ENCODE measurements around the gene CSHL1. TPM values are rescaled to one million over a fixed set of nuclear protein-coding genes. Genes with fewer than 3 reads are reported as not detected.

The CSHL1 gene
- total and polyA plus RNA-seq, 5 donors from 2014 or later, result not detected

- H3K36me3 Mint-ChIP-seq, result no peaks in the 10 kb centered on the region
- peaks cover 0 to 11% (median 5%) of the 10 kb centered on the region in 4 donors for H3K4me1 Mint-ChIP-seq
- H3K27me3 Mint-ChIP-seq, result no peaks in the 10 kb centered on the region
- no peak overlapping the region for H3K4me3 Mint-ChIP-seq
- H3K4me3 ChIP-seq (ENCODE audit: low read depth, low read length), result no peak overlapping the region
- no peak overlapping the region for H3K27ac ChIP-seq (ENCODE audit: insufficient read depth, low read length, poor library complexity, severe bottlenecking)
- no peaks in the 10 kb centered on the region for H3K9me3 ChIP-seq (ENCODE audit: control insufficient read depth in 2 of 2, low read length in 2 of 2)
- no peaks in the 10 kb centered on the region for H3K9me3 Mint-ChIP-seq
- H3K4me1 ChIP-seq (ENCODE audit: control insufficient read depth, insufficient read depth, low read length, poor library complexity, severe bottlenecking), result no peaks in the 10 kb centered on the region
- ATAC-seq (ENCODE audit: low read depth in 2 of 2), result no peak
- no peak overlapping the region for H3K27ac Mint-ChIP-seq
- no peak for DNase-seq
- no peaks in the 10 kb centered on the region for H3K36me3 ChIP-seq (ENCODE audit: control insufficient read depth, insufficient read depth, low read length)
- H3K27me3 ChIP-seq (ENCODE audit: control insufficient read depth, insufficient read depth, low read length), result no peaks in the 10 kb centered on the region
These were observed 26.9 kb upstream of the CSHL1 start for GRCh38 chr17:63937920-63938319.

GRCh38 chr17:63937319-63937718 is 26.3 kb upstream of the CSHL1 start:
- no peaks in the 10 kb centered on the region for H3K9me3 ChIP-seq (ENCODE audit: control insufficient read depth in 2 of 2, low read length in 2 of 2)
- no peak overlapping the region for H3K27ac Mint-ChIP-seq
- H3K27me3 ChIP-seq (ENCODE audit: control insufficient read depth, insufficient read depth, low read length), result no peaks in the 10 kb centered on the region
- no peaks in the 10 kb centered on the region for H3K27me3 Mint-ChIP-seq
- H3K36me3 ChIP-seq (ENCODE audit: control insufficient read depth, insufficient read depth, low read length), result no peaks in the 10 kb centered on the region
- H3K4me1 ChIP-seq (ENCODE audit: control insufficient read depth, insufficient read depth, low read length, poor library complexity, severe bottlenecking), result peaks cover 6% of the 10 kb centered on the region
- H3K4me1 Mint-ChIP-seq, result peaks cover 4 to 17% (median 6%) of the 10 kb centered on the region in 4 donors
- H3K4me3 Mint-ChIP-seq, result no peak overlapping the region
- DNase-seq (no peak), ATAC-seq (ENCODE audit: low read depth in 2 of 2) (no peak)
- H3K9me3 Mint-ChIP-seq, result no peaks in the 10 kb centered on the region
- no peak overlapping the region for H3K4me3 ChIP-seq (ENCODE audit: low read depth, low read length)
- H3K36me3 Mint-ChIP-seq, result no peaks in the 10 kb centered on the region
- no peak overlapping the region for H3K27ac ChIP-seq (ENCODE audit: insufficient read depth, low read length, poor library complexity, severe bottlenecking)

GRCh38 chr17:63934183-63935112 is 23.4 kb upstream of the CSHL1 start:
- Histone ChIP-seq H3K4me3 (ENCODE audit: low read depth, low read length) (no peak overlapping the region), H3K9me3 (ENCODE audit: control insufficient read depth in 2 of 2, low read length in 2 of 2) (no peaks in the 10 kb centered on the region), H3K36me3 (ENCODE audit: control insufficient read depth, insufficient read depth, low read length) (peaks cover 8% of the 10 kb centered on the region), H3K27me3 (ENCODE audit: control insufficient read depth, insufficient read depth, low read length) (no peaks in the 10 kb centered on the region), H3K27ac (ENCODE audit: insufficient read depth, low read length, poor library complexity, severe bottlenecking) (no peak overlapping the region), H3K4me1 (ENCODE audit: control insufficient read depth, insufficient read depth, low read length, poor library complexity, severe bottlenecking) (peaks cover 26% of the 10 kb centered on the region)
- ATAC-seq (ENCODE audit: low read depth in 2 of 2), result no peak
- H3K9me3 Mint-ChIP-seq, result no peaks in the 10 kb centered on the region
- peak overlapping the region in 1 of 3 donors; percentile 77 for H3K27ac Mint-ChIP-seq
- H3K36me3 Mint-ChIP-seq, result no peaks in the 10 kb centered on the region
- H3K4me1 Mint-ChIP-seq, result peaks cover 4 to 36% (median 18%) of the 10 kb centered on the region in 4 donors
- DNase-seq, result no peak
- H3K27me3 Mint-ChIP-seq, result no peaks in the 10 kb centered on the region
- H3K4me3 Mint-ChIP-seq, result peak overlapping the region in 1 of 4 donors; percentile 56

- no peak overlapping the region for H3K4me3 ChIP-seq (ENCODE audit: low read depth, low read length)
- H3K4me1 ChIP-seq (ENCODE audit: control insufficient read depth, insufficient read depth, low read length, poor library complexity, severe bottlenecking), result peaks cover 26% of the 10 kb centered on the region
- DNase-seq, result no peak
- Mint-ChIP-seq H3K36me3 (no peaks in the 10 kb centered on the region), H3K27me3 (no peaks in the 10 kb centered on the region), H3K4me3 (peak overlapping the region in 2 of 4 donors; percentile 92 to 93), H3K4me1 (peaks cover 4 to 30% (median 15%) of the 10 kb centered on the region in 4 donors), H3K9me3 (no peaks in the 10 kb centered on the region), H3K27ac (peak overlapping the region in 2 of 3 donors; percentile 92 to 94)
- no peak for ATAC-seq (ENCODE audit: low read depth in 2 of 2)
- no peaks in the 10 kb centered on the region for H3K27me3 ChIP-seq (ENCODE audit: control insufficient read depth, insufficient read depth, low read length)
- no peaks in the 10 kb centered on the region for H3K9me3 ChIP-seq (ENCODE audit: control insufficient read depth in 2 of 2, low read length in 2 of 2)
- peaks cover 13% of the 10 kb centered on the region for H3K36me3 ChIP-seq (ENCODE audit: control insufficient read depth, insufficient read depth, low read length)
- H3K27ac ChIP-seq (ENCODE audit: insufficient read depth, low read length, poor library complexity, severe bottlenecking), result no peak overlapping the region
These were observed 22.5 kb upstream of the CSHL1 start for GRCh38 chr17:63933598-63933997.

- H3K9me3 Mint-ChIP-seq, result no peaks in the 10 kb centered on the region
- DNase-seq, result no peak
- H3K4me1 ChIP-seq (ENCODE audit: control insufficient read depth, insufficient read depth, low read length, poor library complexity, severe bottlenecking), result peaks cover 26% of the 10 kb centered on the region
- peak overlapping the region; percentile 92 to 98 (median 93) for H3K4me3 Mint-ChIP-seq
- peak overlapping the region; percentile 92 to 94 (median 94) for H3K27ac Mint-ChIP-seq
- peaks cover 4 to 30% (median 15%) of the 10 kb centered on the region in 4 donors for H3K4me1 Mint-ChIP-seq
- H3K36me3 Mint-ChIP-seq, result no peaks in the 10 kb centered on the region
- H3K27ac ChIP-seq (ENCODE audit: insufficient read depth, low read length, poor library complexity, severe bottlenecking), result peak overlapping the region; percentile 62
- no peak overlapping the region for H3K4me3 ChIP-seq (ENCODE audit: low read depth, low read length)
- no peaks in the 10 kb centered on the region for H3K27me3 ChIP-seq (ENCODE audit: control insufficient read depth, insufficient read depth, low read length)
- peaks cover 13% of the 10 kb centered on the region for H3K36me3 ChIP-seq (ENCODE audit: control insufficient read depth, insufficient read depth, low read length)
- no peak for ATAC-seq (ENCODE audit: low read depth in 2 of 2)
- no peaks in the 10 kb centered on the region for H3K9me3 ChIP-seq (ENCODE audit: control insufficient read depth in 2 of 2, low read length in 2 of 2)
- no peaks in the 10 kb centered on the region for H3K27me3 Mint-ChIP-seq
These were observed 21.7 kb upstream of the CSHL1 start for GRCh38 chr17:63932721-63933120.

- Histone ChIP-seq H3K4me3 (ENCODE audit: low read depth, low read length) (peak within 1 kb of the TSS; percentile 70), H3K27me3 (ENCODE audit: control insufficient read depth, insufficient read depth, low read length) (no peaks in the 10 kb centered on the region), H3K27ac (ENCODE audit: insufficient read depth, low read length, poor library complexity, severe bottlenecking) (peak within 1 kb of the TSS; percentile 62), H3K4me1 (ENCODE audit: control insufficient read depth, insufficient read depth, low read length, poor library complexity, severe bottlenecking) (peaks cover 26% of the 10 kb centered on the region), H3K9me3 (ENCODE audit: control insufficient read depth in 2 of 2, low read length in 2 of 2) (no peaks in the 10 kb centered on the region), H3K36me3 (ENCODE audit: control insufficient read depth, insufficient read depth, low read length) (peaks cover 13% of the 10 kb centered on the region)
- peak; percentile 19 to 73 (median 40) for DNase-seq
- Mint-ChIP-seq H3K4me1 (peaks cover 4 to 30% (median 15%) of the 10 kb centered on the region in 4 donors), H3K27ac (peak within 1 kb of the TSS; percentile 92 to 94 (median 94)), H3K36me3 (no peaks in the 10 kb centered on the region), H3K27me3 (no peaks in the 10 kb centered on the region), H3K4me3 (peak within 1 kb of the TSS; percentile 92 to 98 (median 93)), H3K9me3 (no peaks in the 10 kb centered on the region)
- ATAC-seq (ENCODE audit: low read depth in 2 of 2), result peak; percentile 63 to 68
These were observed 21.0 kb upstream of the CSHL1 start, which contains the start of gene CD79B for GRCh38 chr17:63931981-63932561. Gene CD79B (minus strand): TSS chr17:63932331. CDS start chr17:63932261, 70 bp downstream.

GRCh38 chr17:63930951-63931575 is 20.0 kb upstream of the CSHL1 start:
- H3K9me3 ChIP-seq (ENCODE audit: control insufficient read depth in 2 of 2, low read length in 2 of 2), result no peaks in the 10 kb centered on the region

More at GRCh38 chr17:63930951-63931575, 20.0 kb upstream of the CSHL1 start:
- H3K36me3 ChIP-seq (ENCODE audit: control insufficient read depth, insufficient read depth, low read length), result peaks cover 13% of the 10 kb centered on the region
- peak overlapping the region; percentile 62 for H3K27ac ChIP-seq (ENCODE audit: insufficient read depth, low read length, poor library complexity, severe bottlenecking)
- H3K36me3 Mint-ChIP-seq, result no peaks in the 10 kb centered on the region
- peak; percentile 69 to 75 for ATAC-seq (ENCODE audit: low read depth in 2 of 2)
- H3K27me3 Mint-ChIP-seq, result no peaks in the 10 kb centered on the region
- H3K27me3 ChIP-seq (ENCODE audit: control insufficient read depth, insufficient read depth, low read length), result no peaks in the 10 kb centered on the region
- H3K4me1 ChIP-seq (ENCODE audit: control insufficient read depth, insufficient read depth, low read length, poor library complexity, severe bottlenecking), result peaks cover 26% of the 10 kb centered on the region
- no peaks in the 10 kb centered on the region for H3K9me3 Mint-ChIP-seq
- peak overlapping the region; percentile 70 for H3K4me3 ChIP-seq (ENCODE audit: low read depth, low read length)
- H3K4me3 Mint-ChIP-seq, result peak overlapping the region; percentile 92 to 98 (median 93)
- DNase-seq, result peak; percentile 53 to 83 (median 61)
- H3K27ac Mint-ChIP-seq, result peak overlapping the region; percentile 92 to 94 (median 92)
- H3K4me1 Mint-ChIP-seq, result peaks cover under 1 to 30% (median 19%) of the 10 kb centered on the region in 4 donors

Data from CD4-positive, CD25-positive, alpha-beta regulatory T cell (primary cell).